Upper lobe of right lung (tissue), 1 donor: ENCODE results near the gene AHNAK. TPM values are rescaled to one million over a fixed set of nuclear protein-coding genes. Genes with fewer than 3 reads are reported as not detected.

Experiments
- ATAC-seq: fragments of 200-7000 bp; cut with Tn5 transposase; one replicate; pipeline ENCODE4 v1.9.1; 2020; ENCODE audit warnings: mild to moderate bottlenecking, moderate library complexity
- DNase-seq: peaks from one replicate; pipeline ENCODE4 v3.0.0-alpha.2; 2020
- H3K27ac ChIP-seq: fragments of 200-600 bp; one replicate; pipeline ENCODE4 v1.8.0; 2022
- H3K27me3 ChIP-seq: fragments of 200-600 bp; one replicate; pipeline ENCODE4 v1.8.0; 2022; ENCODE audit warnings: mild to moderate bottlenecking
- H3K36me3 ChIP-seq: fragments of 200-600 bp; one replicate; pipeline ENCODE4 v1.8.0; 2022
- H3K4me1 ChIP-seq: fragments of 200-600 bp; one replicate; pipeline ENCODE4 v1.8.0; 2022
- H3K4me3 ChIP-seq: fragments of 200-600 bp; one replicate; pipeline ENCODE4 v1.8.0; 2022; ENCODE audit warnings: mild to moderate bottlenecking
- H3K9me3 ChIP-seq: fragments of 200-600 bp; one replicate; pipeline ENCODE4 v1.8.0; 2022
- intact Hi-C: fragments of 100-400 bp; cut with DNase I; formaldehyde crosslinking; loops from one replicate; pipeline ENCODE4 v1.11.0; 2022
- total RNA-seq: library from RNA; stranded (reverse); fragmentation: NEBNext Ultra II Directional; extraction: Animal tissue kit (Norgen Biotek cat#: 25700); gene quantifications from one replicate; pipeline ENCODE4 v1.2.1, GENCODE V29; 2021
- TF ChIP-seq, protein P1 (sequence below): fragments of 200-600 bp; IDR thresholded peaks from one replicate; pipeline ENCODE4 v1.8.0; 2022; ENCODE audit warnings: antibody characterized with exemption
- donor health status: DM: no; HTN: yes; CAD: no; lungs with severe emphysema.

AHNAK gene
- total RNA-seq, 1 donor from 2014 or later: 819 TPM

DNA sequence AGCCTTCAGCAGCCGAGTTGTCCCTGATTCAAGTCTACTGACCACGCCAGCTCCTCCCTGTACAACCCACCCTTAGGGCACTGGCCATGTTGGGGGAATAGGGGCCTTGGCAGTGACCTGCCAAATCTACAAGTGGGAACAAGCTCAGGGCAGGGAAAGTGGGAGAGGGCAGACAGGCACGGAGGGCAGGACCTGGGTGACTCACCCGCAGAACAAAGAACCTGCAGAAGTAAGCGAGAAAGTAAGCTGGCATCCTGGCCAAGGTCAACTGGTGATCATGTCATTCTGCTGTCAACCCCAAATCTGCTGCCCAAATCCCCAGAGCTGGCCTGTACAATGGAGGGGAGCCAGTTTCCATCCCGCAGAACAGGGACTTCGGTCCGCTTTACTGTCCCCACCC is 135.6 kb downstream of the AHNAK start:
- H3K36me3 ChIP-seq: no peaks in the 10 kb centered on the region
- TF ChIP-seq, protein P1, sequence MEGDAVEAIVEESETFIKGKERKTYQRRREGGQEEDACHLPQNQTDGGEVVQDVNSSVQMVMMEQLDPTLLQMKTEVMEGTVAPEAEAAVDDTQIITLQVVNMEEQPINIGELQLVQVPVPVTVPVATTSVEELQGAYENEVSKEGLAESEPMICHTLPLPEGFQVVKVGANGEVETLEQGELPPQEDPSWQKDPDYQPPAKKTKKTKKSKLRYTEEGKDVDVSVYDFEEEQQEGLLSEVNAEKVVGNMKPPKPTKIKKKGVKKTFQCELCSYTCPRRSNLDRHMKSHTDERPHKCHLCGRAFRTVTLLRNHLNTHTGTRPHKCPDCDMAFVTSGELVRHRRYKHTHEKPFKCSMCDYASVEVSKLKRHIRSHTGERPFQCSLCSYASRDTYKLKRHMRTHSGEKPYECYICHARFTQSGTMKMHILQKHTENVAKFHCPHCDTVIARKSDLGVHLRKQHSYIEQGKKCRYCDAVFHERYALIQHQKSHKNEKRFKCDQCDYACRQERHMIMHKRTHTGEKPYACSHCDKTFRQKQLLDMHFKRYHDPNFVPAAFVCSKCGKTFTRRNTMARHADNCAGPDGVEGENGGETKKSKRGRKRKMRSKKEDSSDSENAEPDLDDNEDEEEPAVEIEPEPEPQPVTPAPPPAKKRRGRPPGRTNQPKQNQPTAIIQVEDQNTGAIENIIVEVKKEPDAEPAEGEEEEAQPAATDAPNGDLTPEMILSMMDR: no peak
- no peaks in the 10 kb centered on the region for H3K4me1 ChIP-seq
- no peak overlapping the region for H3K27ac ChIP-seq
- no peak for ATAC-seq
- H3K4me3 ChIP-seq: no peak overlapping the region
- intact Hi-C loops: no loop called here
- no peak for DNase-seq
- no peaks in the 10 kb centered on the region for H3K27me3 ChIP-seq
- no peaks in the 10 kb centered on the region for H3K9me3 ChIP-seq

DNA sequence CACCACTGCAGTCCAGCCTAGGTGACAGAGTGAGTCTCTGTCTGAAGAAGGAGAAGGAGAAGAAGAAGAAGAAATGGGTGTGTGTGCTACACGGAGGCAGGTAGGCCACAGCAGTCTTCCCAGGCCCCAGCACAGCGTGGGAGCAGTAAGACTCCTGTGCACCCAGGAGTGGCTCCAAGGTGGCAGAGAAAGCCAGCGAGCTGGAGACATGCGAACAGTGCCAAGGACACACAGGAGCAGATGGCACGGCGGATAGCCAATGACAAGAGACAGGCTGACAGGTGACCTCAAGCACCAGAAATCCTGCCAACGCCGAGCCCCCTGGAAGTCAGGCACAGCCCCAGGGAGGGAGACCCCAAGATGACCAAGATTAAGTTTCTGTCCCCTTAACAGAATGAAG is 136.8 kb downstream of the AHNAK start:
- Histone ChIP-seq H3K27me3 (no peaks in the 10 kb centered on the region), H3K27ac (no peak overlapping the region), H3K4me1 (no peaks in the 10 kb centered on the region), H3K36me3 (no peaks in the 10 kb centered on the region), H3K9me3 (no peaks in the 10 kb centered on the region), H3K4me3 (no peak overlapping the region)
- no peak for DNase-seq
- TF ChIP-seq, protein P1: no peak
- no peak for ATAC-seq
- intact Hi-C loops: no loop called here

DNA sequence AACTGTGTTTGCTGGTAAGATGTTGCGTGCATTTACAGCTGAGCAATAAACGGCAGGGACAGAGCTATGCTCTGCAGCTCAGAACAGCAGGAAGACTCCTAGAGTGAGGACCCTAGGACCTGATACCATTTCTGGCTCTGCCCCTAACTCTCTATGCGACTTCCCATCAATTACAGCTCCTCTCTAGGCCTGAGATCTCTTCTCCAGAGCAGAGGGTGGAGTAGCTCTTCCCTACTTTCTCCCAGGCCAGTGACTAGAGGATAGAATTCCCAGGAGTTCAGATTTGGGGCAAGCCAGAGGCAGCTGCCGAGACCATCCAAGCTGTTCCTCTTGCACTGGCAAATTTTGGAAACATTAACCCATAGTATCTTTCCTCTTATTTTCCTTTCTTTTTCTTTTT is 140.6 kb downstream of the AHNAK start:
- TF ChIP-seq, protein P1: no peak
- DNase-seq (no peak), ATAC-seq (no peak)
- no peak overlapping the region for H3K4me3 ChIP-seq
- H3K36me3 ChIP-seq: no peaks in the 10 kb centered on the region
- intact Hi-C loops: no loop called here
- H3K27me3 ChIP-seq: no peaks in the 10 kb centered on the region
- no peaks in the 10 kb centered on the region for H3K9me3 ChIP-seq
- peaks cover 21% of the 10 kb centered on the region for H3K4me1 ChIP-seq
- no peak overlapping the region for H3K27ac ChIP-seq

DNA sequence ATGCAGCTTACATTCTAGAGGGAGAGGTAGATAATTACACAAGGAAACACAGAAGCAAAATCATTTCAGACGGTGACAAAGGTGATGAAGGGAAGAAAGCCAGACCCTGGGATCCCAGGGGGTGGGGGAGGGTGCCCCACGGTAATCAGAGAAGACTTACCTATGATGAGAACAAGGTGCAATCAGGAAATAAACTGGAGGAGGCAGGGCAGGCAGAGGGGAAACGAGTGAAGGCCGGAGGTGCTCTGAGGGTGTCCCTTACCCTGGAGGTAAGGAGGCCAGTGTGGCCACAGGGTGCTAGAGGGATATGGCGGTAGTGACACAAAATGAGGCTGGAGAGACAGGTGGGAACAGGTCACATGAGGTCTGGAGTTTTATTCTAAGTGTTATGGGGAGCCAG is 141.7 kb downstream of the AHNAK start:
- intact Hi-C loops: no loop called here
- TF ChIP-seq, protein P1: no peak
- Histone ChIP-seq H3K27me3 (no peaks in the 10 kb centered on the region), H3K36me3 (no peaks in the 10 kb centered on the region), H3K9me3 (no peaks in the 10 kb centered on the region), H3K27ac (no peak overlapping the region), H3K4me1 (peaks cover 32% of the 10 kb centered on the region), H3K4me3 (no peak overlapping the region)
- DNase-seq: no peak
- no peak for ATAC-seq

DNA sequence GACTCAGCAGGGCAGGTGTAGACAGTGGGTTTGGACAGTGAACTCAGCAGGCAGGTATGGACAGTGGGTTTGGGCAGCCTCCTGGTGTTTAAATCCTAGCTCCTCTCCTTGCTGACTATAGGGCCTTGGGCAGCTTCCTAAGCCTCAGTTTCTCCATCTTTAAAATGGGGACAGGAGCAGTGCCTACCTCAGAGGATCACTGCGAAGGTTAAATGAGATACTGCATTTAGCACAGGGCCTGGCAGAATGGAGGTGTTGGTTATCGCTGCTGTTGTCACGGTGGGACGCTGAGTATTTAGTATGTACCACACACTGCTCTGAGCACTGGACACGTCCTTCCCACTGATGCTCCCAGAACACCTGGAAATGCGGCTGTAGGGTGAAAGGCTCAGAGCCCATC is 142.2 kb downstream of the AHNAK start:
- DNase-seq: no peak
- no peaks in the 10 kb centered on the region for H3K27me3 ChIP-seq
- no peaks in the 10 kb centered on the region for H3K36me3 ChIP-seq
- ATAC-seq: no peak
- intact Hi-C loops: no loop called here
- H3K9me3 ChIP-seq: no peaks in the 10 kb centered on the region
- H3K27ac ChIP-seq: no peak overlapping the region
- H3K4me3 ChIP-seq: no peak overlapping the region
- peaks cover 37% of the 10 kb centered on the region for H3K4me1 ChIP-seq
- TF ChIP-seq, protein P1: no peak
